ENCODE results near the gene COX6A2. TPM values are rescaled to one million over a fixed set of nuclear protein-coding genes. Genes with fewer than 3 reads are reported as not detected.

The COX6A2 gene
- total and polyA plus RNA-seq, 2 experiments from 2014 or later: 1.7 TPM; not detected in 1

DNA sequence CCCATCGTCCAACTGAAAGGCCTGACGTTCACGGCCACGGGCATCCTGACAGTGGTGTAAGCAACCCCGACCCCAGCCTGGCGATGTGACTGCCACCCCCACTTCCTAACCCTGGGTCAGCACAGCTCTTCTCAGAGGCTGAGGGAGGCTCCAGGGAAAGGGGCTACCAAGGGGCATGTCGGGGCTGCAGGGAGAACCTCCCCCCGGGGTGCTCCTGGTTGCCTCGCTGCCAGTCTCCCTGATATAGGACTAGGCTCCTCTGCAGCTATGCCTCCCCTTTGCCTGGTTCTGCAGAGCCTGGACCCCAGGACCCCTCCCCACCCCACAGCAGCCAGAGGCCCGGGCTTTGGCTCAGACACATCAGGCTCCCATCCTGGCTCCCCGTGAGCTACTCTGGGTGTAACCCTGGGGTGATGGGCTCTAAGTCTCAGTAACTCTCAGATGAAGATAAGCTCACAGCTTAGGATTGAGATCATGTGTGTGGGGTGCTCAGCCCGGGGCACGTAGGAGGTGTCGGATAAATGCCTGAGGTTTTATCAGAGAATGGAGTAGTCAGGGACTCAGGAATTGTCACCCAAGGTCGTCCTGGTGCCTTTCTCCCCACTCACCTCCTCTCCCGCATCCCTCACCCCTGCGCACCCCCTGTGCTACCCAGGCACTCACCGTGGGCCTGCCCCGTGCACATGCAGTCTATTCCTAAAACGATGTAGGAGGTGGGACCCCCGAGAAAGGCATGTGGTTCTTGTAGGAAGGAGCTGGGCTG lies 24.4 kb downstream of the COX6A2 start:
- H3K9me2 ChIP-seq (replicated peaks; ENCODE audit: insufficient read depth): no peaks in the 10 kb centered on the region
- H3K27ac ChIP-seq: no peak overlapping the region
- no peaks in the 10 kb centered on the region for H3K79me2 ChIP-seq
- H3K4me3 ChIP-seq: no peak overlapping the region
- no peaks in the 10 kb centered on the region for H3K4me1 ChIP-seq (ENCODE audit: insufficient read depth)
- H4K20me1 ChIP-seq (ENCODE audit: insufficient read depth, poor library complexity, severe bottlenecking): no peaks in the 10 kb centered on the region
- H3K27me3 ChIP-seq: no peaks in the 10 kb centered on the region
- no peak overlapping the region for H3K4me2 ChIP-seq
- TF ChIP-seq EZH2phosphoT487 (IDR thresholded peaks at IDR 0.05; ENCODE audit: low read depth, severe bottlenecking, unreplicated experiment): no peak
- no peak for TF ChIP-seq CTCF (IDR thresholded peaks at IDR 0.05; ENCODE audit: poor library complexity)
- no peak for TF ChIP-seq EZH2 (IDR thresholded peaks at IDR 0.05; ENCODE audit: borderline replicate concordance)
- no peak for DNase-seq (ENCODE audit: low spot score)
- no peak overlapping the region for H2AFZ ChIP-seq
- no peaks in the 10 kb centered on the region for H3K36me3 ChIP-seq (replicated peaks; ENCODE audit: insufficient read depth, low read depth)
- H3K9me3 ChIP-seq (ENCODE audit: low read depth): no peaks in the 10 kb centered on the region
- WGBS (ENCODE audit: low lambda C conversion rate, missing lambda C conversion rate): 91% methylated on average over 20 of the region's 21 CpGs

GRCh38 chr16:31402687-31403086 lies 25.5 kb downstream of the COX6A2 start:
- WGBS (ENCODE audit: low lambda C conversion rate, missing lambda C conversion rate): 73% methylated on average over 1 of the region's 1 CpG
- Histone ChIP-seq H2AFZ (no peak overlapping the region), H3K79me2 (no peaks in the 10 kb centered on the region), H3K4me3 (no peak overlapping the region), H3K9me2 (replicated peaks; ENCODE audit: insufficient read depth) (no peaks in the 10 kb centered on the region), H3K4me2 (no peak overlapping the region), H3K27ac (no peak overlapping the region), H3K9me3 (ENCODE audit: low read depth) (no peaks in the 10 kb centered on the region), H4K20me1 (ENCODE audit: insufficient read depth, poor library complexity, severe bottlenecking) (no peaks in the 10 kb centered on the region), H3K36me3 (replicated peaks; ENCODE audit: insufficient read depth, low read depth) (no peaks in the 10 kb centered on the region), H3K27me3 (no peaks in the 10 kb centered on the region), H3K4me1 (ENCODE audit: insufficient read depth) (no peaks in the 10 kb centered on the region)
- no peak for DNase-seq (ENCODE audit: low spot score)
- TF ChIP-seq CTCF (IDR thresholded peaks at IDR 0.05; ENCODE audit: poor library complexity) (no peak), EZH2 (IDR thresholded peaks at IDR 0.05; ENCODE audit: borderline replicate concordance) (no peak), EZH2phosphoT487 (IDR thresholded peaks at IDR 0.05; ENCODE audit: low read depth, severe bottlenecking, unreplicated experiment) (no peak)

DNA sequence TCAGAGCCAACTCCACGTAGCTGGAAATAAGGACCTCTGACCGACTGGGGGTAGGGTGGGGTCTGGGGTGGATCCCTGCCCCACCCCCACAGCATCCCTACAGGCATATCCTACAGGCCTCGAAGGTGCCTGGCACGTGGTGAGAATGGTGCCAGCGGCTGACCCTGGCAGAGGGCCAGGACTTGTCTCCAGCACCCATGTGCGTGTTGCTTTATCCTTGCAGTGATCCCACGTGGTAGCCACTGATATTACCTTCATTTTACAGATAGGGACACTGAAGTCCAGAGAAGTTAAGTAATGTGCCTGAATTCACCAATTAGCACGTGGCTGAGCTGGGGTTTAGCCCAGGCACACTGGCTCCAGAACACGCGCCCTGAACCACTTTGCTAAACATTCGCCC lies 26.7 kb downstream of the COX6A2 start:
- H3K27ac ChIP-seq: no peak overlapping the region
- no peak overlapping the region for H3K4me2 ChIP-seq
- no peaks in the 10 kb centered on the region for H3K9me2 ChIP-seq (replicated peaks; ENCODE audit: insufficient read depth)
- no peaks in the 10 kb centered on the region for H3K27me3 ChIP-seq
- no peaks in the 10 kb centered on the region for H4K20me1 ChIP-seq (ENCODE audit: insufficient read depth, poor library complexity, severe bottlenecking)
- no peak for DNase-seq (ENCODE audit: low spot score)
- H3K36me3 ChIP-seq (replicated peaks; ENCODE audit: insufficient read depth, low read depth): no peaks in the 10 kb centered on the region
- H3K9me3 ChIP-seq (ENCODE audit: low read depth): no peaks in the 10 kb centered on the region
- WGBS (ENCODE audit: low lambda C conversion rate, missing lambda C conversion rate): 85% methylated on average over 10 of the region's 11 CpGs
- H3K79me2 ChIP-seq: no peaks in the 10 kb centered on the region
- H3K4me1 ChIP-seq (ENCODE audit: insufficient read depth): no peaks in the 10 kb centered on the region
- TF ChIP-seq EZH2 (IDR thresholded peaks at IDR 0.05; ENCODE audit: borderline replicate concordance) (no peak), EZH2phosphoT487 (IDR thresholded peaks at IDR 0.05; ENCODE audit: low read depth, severe bottlenecking, unreplicated experiment) (no peak), CTCF (IDR thresholded peaks at IDR 0.05; ENCODE audit: poor library complexity) (no peak)
- H2AFZ ChIP-seq: no peak overlapping the region
- H3K4me3 ChIP-seq: no peak overlapping the region

Data from hepatocyte (in vitro differentiated cells).